ENCODE data around the gene PDCD7.
"Not testable (repeated sequence)": the region's sequence is repeated elsewhere in the genome, so short reads cannot be mapped to it uniquely, and the experiment has no call there.

PDCD7 gene

DNA sequence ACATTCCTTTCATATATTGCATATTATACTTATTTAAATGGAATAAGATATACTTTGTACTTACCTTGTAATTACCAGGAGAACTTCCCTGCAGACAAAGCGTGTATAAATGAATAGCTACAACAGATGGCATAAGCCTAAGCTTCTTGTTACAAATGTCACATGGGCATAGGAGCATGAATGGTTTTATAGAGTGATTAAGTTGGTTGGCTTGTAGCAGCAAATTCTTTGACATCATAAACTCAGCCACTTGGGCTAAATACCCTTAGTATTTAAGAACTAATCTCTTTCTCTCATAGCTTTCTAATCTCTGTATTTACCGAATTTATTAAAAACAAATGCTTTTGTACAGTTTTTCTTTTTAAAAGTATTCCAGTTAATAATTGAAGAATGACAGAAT is 18.5 kb downstream of the PDCD7 start, which contains the start of gene UBAP1L:
Gene UBAP1L (minus strand): TSS at position 115 of the 400 bp plus-strand sequence. CDS start 8,985 bp downstream, outside the sequence.
- FAIRE-seq = no peak

DNA sequence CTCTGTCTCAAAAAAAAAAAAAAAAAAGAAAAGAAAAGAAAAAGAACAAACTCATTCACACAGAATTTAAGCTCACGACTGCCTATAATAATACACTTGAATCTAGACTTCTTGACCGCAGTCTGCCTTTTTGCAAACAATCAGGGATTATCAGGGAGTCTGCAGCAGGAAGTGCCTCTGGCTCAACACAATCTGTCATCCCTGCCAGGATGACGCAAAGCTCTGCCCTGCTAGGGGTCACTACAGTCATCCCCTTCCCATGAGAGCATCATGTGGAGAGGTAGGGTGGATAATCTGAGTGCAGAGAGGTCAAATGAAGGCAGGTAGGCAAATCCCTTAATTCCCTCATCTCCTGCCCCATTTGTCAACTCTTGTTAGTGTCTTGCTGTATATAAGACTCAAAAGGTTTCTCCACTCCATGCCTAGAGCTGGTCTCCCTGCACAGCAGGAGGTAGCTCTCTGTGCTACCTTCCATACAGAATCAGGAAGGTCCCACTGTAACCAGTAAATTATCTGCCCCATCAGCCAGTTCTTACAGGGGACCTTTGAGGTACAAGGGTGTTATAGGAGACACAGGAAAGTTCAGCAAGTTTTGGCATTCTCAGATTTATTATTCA is 22.8 kb downstream of the PDCD7 start:
- no peak for FAIRE-seq

DNA sequence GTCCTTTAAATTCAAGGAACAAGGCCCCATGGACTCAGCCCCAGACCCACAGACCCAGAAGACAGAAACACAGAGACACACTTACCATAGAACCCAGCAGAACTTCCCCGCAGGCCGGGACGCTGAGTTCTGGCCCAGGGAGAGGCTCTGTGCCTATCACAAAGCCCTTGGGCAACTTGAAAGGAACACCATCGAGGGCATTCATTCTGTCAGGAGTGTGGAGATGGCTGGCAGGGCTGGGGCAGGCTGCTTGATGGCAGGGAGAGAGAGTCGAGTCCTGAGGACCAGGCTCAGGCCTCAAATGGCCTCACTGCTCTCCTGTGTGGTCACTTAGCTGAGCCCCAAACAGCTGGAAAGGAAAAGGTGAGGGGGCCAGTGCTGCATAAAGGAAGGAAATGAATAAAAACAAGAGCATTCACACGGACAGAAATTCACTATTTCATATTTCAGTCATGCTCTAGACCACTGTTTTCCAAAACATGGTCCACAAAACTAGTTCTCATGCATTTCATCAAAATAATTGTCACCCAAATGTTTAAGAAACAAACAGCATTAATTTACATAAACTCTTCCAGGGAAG is 27.5 kb downstream of the PDCD7 start:
- FAIRE-seq = no peak

DNA sequence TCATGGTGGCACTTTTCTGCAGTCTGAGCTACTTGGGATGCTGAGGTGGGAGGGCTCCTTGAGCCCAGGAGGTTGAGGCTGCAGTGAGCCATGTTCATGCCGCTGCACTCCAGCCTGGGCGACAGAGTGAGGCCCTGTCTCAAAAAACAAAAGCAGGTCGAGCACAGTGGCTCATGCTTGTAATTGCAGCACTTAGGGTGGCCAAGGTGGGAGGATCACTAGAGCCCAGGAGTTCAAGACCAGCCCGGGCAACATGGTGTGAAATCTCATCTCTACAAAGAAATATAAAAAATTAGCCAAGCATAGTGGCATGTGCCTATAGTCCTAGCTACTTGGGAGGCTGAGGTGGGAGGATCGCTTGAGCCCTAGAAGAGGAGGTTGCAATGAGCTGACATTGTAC is 28.6 kb downstream of the PDCD7 start:
- FAIRE-seq = no peak

- no peak for FAIRE-seq
These were observed 30.7 kb downstream of the PDCD7 start for GRCh38 chr15:65102912-65103311.

DNA sequence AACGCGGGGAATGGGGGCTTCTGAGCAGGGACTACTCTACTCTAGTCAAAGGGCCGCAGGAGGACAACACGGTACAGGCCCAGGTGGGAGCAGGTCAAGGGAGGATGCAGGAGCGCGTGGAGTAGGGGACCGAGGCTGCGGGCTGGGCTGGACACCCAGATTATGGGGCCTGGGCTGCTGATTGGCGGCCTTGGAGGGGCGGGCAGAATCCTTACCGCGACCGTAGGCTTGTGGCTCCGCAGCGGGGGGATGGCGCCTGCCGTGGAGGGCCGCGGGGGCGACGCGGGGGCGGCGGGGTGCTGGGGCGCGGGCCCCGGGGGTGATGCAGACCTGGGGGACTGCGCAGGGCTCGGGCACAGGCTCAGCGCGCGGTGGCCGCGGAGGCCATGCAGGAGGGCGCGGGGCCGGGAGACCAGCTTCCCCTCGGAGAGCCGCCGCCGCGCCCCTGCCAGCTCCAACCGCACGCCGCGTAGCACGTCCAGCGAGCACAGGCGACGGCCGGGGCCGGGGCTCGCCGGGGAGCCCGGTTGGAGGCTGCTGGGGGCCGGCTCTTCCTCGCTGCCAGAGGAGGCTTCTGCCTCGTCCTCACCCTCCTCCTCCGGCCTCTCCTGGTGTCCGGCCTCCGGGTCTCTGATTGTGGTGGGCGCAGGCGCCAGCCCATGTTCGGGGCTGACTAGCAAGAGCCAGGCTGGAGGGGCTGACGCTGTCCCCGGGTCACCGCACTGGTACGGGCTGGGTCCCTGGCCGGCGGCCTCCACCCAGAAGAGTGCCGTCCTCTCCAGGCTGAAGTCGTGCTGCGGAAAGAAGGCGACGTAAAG is 31.5 kb downstream of the PDCD7 start:
- FAIRE-seq = no peak

DNA sequence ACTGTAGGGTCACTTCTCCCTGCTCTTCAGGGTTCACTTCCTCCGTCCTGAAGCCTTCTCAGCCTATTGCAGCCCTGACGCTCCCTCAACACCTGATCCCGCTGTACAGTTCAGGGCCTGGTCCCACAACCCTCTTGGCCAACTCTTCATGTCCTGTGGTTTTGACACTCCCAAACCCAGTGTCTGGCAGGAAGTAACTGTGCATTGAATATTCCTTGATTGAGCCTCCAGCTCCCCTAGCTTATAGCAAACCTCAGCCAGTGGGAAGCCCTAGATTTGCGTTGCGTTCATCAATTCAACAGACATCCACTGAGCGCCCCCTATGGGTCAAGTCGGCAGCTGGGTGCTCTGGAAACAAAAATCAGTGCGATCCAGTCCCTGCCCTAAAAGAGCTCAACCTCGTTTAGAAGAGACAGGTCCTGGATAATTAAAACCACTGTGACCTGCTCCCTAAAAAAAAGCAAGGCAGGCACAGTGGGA is 32.2 kb downstream of the PDCD7 start:
- no peak for FAIRE-seq

DNA sequence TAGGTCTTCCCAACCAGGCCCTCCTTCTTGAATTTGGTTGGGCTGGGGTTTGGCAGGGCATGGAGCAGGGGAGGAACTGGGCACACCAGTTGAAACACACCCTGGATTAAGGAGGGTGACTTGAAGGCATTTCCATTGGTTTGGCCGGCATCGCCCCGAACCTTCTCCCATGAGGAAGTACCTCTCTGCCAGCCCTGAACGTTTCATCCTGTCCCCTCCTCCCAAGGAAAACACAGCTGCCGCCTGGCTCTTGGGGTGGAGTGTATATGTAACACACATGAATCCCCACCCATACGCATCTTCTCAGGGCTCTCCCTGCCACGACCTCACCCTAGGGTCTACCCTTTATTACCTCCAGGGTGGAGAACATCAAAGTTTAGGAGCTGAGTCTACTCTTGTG is 33.2 kb downstream of the PDCD7 start:
- no peak for FAIRE-seq

DNA sequence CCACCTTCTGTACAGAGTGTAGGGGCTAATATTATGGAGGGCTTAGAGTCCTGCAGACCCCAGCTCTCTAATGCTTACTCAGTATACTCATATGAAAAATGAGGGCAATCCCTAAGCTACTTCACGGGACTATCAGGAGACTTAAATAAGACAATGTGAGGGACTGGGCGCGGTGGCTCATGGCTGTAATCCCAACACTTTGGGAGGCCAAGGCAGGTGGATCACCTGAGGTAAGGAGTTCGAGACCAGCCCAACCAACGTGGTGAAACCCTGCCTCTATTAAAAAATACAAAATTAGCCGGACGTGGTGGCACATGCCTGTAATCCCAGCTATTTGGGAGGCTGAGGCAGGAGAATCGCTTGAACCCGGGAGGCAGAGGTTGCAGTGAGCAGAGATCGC is 33.8 kb downstream of the PDCD7 start:
- FAIRE-seq = not testable (repeated sequence)

DNA sequence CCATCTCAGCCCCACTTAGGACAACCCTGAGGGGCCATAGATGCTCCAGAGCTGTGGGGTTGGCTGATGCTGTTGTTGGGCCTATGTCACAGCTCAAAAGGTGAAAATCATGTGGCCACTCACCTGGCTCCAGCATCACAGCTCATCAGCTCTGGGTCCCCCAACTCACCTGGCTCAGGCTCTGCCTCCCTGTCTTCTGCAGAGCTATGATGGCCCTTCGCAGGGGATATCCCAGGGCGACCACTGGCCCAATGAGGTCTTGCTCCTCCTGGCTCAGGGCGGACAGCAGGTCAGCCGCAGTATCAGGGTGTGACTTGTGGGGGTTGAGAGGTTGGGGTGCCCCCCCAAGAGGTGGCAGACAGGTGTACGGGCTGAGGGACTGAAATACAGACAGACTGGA is 34.3 kb downstream of the PDCD7 start:
- FAIRE-seq = no peak

- no peak for FAIRE-seq
These were observed 35.9 kb downstream of the PDCD7 start for GRCh38 chr15:65097651-65098263.

GRCh38 chr15:65096481-65097385 is 36.9 kb downstream of the PDCD7 start:
- FAIRE-seq = no peak

- no peak for FAIRE-seq
These were observed 37.9 kb downstream of the PDCD7 start for GRCh38 chr15:65095747-65096104.

DNA sequence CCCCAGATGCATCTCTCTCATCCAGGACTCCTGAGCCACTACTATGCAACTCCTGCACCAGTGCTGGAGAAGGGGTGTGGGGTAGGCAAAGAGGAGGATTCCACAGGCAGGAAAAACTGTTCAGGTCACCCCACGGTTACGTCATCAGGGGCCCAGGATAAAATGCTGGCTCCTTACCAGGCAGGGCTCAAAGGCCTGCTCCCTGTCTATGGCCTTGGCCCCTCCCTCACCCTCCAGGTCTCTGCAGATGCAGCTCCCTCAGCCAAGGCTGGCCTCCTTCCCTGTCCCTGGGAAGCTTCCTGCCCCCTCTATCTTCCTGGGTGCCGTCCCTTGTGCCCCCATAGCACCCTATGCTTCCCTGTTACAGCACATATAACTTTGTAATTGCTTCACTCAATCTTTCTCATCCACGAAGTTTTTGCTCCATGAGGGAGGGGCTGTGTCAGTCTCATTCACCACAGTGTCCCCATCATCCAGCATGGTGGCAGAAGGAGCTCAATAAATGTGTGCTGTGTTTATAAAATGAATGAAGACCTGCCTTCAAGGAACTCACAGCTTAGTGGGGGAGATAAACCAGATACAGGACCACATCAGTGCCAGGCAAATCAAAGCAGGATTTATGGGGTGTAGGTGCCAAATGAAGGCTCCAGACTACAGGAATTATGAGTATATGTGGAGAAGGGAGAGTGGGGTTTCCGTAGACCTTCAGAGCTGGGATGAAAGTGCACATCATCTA is 38.4 kb downstream of the PDCD7 start:
- no peak for FAIRE-seq

- FAIRE-seq = no peak
These were observed 39.2 kb downstream of the PDCD7 start for GRCh38 chr15:65094294-65094995.

DNA sequence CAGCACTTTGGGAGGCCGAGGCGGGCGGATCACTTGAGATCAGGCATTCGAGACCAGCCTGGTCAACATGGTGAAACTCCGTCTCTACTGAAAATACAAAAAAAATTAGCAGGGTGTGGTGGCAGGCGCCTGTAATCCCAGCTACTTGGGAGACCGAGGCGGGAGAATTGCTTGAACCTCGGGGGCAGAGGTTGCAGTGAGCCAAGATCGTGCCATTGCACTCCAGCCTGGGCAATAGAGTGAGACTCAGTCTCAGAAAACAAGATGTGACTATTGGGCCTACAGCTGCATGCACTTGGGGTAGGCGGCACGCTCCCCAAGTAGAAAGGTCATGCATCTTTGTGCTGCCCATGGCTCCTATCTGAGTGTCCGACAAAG is 39.8 kb downstream of the PDCD7 start:
- not testable (repeated sequence) for FAIRE-seq

GRCh38 chr15:65092911-65093792 is 40.5 kb downstream of the PDCD7 start:
- no peak for FAIRE-seq

- no peak for FAIRE-seq
These were observed 41.5 kb downstream of the PDCD7 start for GRCh38 chr15:65091946-65092770.

- FAIRE-seq = no peak
These were observed 44.3 kb downstream of the PDCD7 start for GRCh38 chr15:65089206-65089824.
